ENCODE results near the gene MYOC.

The MYOC gene

GRCh38 chr1:171676823-171677222 is 24.3 kb upstream of the MYOC start:
- no peak overlapping the region for H2AFZ ChIP-seq
- TF ChIP-seq, protein P1, sequence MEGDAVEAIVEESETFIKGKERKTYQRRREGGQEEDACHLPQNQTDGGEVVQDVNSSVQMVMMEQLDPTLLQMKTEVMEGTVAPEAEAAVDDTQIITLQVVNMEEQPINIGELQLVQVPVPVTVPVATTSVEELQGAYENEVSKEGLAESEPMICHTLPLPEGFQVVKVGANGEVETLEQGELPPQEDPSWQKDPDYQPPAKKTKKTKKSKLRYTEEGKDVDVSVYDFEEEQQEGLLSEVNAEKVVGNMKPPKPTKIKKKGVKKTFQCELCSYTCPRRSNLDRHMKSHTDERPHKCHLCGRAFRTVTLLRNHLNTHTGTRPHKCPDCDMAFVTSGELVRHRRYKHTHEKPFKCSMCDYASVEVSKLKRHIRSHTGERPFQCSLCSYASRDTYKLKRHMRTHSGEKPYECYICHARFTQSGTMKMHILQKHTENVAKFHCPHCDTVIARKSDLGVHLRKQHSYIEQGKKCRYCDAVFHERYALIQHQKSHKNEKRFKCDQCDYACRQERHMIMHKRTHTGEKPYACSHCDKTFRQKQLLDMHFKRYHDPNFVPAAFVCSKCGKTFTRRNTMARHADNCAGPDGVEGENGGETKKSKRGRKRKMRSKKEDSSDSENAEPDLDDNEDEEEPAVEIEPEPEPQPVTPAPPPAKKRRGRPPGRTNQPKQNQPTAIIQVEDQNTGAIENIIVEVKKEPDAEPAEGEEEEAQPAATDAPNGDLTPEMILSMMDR (IDR thresholded peaks at IDR 0.05) = no peak
- H3K79me2 ChIP-seq = no peaks in the 10 kb centered on the region
- no peak overlapping the region for H3K27ac ChIP-seq
- no peak overlapping the region for H3K9ac ChIP-seq
- no peak overlapping the region for H3K4me2 ChIP-seq (ENCODE audit: low read length)
- H3K4me1 ChIP-seq = no peaks in the 10 kb centered on the region
- H3K9me3 ChIP-seq (ENCODE audit: control insufficient read depth, low read length) = no peaks in the 10 kb centered on the region
- no peaks in the 10 kb centered on the region for H3K27me3 ChIP-seq (ENCODE audit: control insufficient read depth, insufficient read depth, low read length)
- no peak overlapping the region for H3K4me3 ChIP-seq (ENCODE audit: low read depth, low read length)
- no peaks in the 10 kb centered on the region for H3K36me3 ChIP-seq (ENCODE audit: control insufficient read depth, insufficient read depth, low read length)

DNA sequence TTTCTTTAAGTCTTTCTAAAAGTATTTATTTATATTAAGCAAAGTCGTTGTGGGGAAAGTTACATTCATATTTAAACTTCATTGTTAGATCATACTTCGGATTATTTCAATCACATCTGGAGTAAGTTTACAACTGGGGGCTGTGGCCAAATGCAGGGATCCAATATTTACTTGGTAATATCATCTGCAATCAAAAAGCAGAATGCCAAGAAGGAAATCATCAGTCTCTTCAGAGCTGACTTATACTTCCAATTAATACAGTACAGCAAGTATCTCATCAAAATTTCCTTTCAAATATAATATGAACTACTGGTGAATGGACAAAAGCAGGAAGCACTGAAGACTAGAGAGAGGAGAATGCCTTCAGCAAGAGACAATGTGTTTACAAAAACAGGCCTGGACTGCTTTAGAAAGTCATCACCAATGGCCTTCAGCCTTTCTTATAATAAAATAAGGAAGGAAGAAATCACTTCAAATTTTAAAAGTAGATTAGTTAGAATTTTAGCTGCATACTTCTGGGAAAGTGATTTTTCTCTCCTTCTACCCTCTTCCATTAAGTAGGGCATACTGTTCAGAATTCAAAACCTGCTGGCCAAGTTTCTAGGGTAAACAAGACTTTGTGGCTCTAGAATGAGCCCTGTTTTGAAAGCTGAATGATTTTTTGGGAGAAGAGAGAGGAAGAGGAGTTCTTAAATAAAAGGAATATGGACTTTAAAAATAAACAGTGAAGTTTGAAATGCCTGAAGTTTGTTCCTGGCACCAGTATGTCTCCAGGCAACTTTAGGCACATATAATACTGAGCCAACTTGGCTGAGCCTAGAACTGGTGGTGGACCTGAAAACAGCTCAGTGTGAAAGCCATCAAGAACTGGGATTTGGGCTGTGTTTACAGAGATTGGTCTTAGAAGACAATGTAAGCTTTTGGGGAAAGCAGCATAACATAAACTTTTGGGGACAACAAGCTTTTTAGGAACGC is 22.2 kb upstream of the MYOC start:
- Histone ChIP-seq H3K9me3 (ENCODE audit: control insufficient read depth, low read length) (no peaks in the 10 kb centered on the region), H3K4me2 (ENCODE audit: low read length) (no peak overlapping the region), H3K4me1 (no peaks in the 10 kb centered on the region), H3K4me3 (ENCODE audit: low read depth, low read length) (no peak overlapping the region), H3K9ac (no peak overlapping the region), H2AFZ (no peak overlapping the region), H3K79me2 (no peaks in the 10 kb centered on the region), H3K27ac (no peak overlapping the region), H3K36me3 (ENCODE audit: control insufficient read depth, insufficient read depth, low read length) (no peaks in the 10 kb centered on the region), H3K27me3 (ENCODE audit: control insufficient read depth, insufficient read depth, low read length) (no peaks in the 10 kb centered on the region)
- TF ChIP-seq, protein P1 (IDR thresholded peaks at IDR 0.05) = no peak

DNA sequence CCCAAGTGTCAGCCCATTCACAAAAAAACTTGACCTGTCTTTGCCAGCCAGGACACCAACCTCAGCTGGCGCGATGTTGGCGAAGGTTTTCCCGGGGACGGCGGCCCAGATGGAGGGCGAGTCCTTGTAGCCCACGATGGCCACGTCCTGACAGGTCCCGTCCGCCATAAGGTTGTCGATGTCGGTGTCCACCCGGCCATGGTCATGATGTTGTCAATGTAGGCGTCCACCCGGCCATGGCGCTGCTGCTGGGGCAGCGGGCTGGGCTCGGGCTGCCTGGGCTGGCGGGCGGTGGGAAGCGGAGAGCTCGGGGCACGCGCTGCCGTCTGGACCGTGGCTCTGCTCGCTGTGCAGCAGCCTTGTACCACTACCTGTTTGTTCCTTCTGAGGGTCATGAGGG is 18.3 kb upstream of the MYOC start:
- Histone ChIP-seq H3K4me1 (no peaks in the 10 kb centered on the region), H3K27me3 (ENCODE audit: control insufficient read depth, insufficient read depth, low read length) (no peaks in the 10 kb centered on the region)

DNA sequence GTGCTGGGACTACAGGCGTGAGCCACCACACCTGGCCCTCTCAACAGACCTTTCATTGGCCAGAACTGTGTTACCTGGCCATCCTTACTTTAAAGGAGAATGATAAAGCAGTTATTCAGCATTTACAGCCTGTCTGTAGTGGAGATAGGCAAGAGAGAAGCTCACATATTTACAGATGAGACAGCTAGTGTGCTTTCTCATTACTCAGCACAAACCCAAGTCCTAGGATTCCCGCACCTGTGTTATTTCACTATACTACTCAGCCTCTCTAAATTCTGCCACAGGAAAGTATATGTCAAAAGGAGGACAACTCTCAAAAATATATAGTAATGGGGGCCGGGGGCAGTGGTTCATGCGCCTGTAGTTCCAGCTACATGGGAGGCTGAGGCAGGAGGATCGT is 15.9 kb upstream of the MYOC start:
- Histone ChIP-seq H3K4me1 (no peaks in the 10 kb centered on the region), H2AFZ (no peak overlapping the region), H3K9ac (no peak overlapping the region), H3K27me3 (ENCODE audit: control insufficient read depth, insufficient read depth, low read length) (no peaks in the 10 kb centered on the region), H3K79me2 (no peaks in the 10 kb centered on the region), H3K4me3 (ENCODE audit: low read depth, low read length) (no peak overlapping the region), H3K36me3 (ENCODE audit: control insufficient read depth, insufficient read depth, low read length) (no peaks in the 10 kb centered on the region), H3K9me3 (ENCODE audit: control insufficient read depth, low read length) (no peaks in the 10 kb centered on the region), H3K27ac (no peak overlapping the region), H3K4me2 (ENCODE audit: low read length) (no peak overlapping the region)
- TF ChIP-seq, protein P1 (IDR thresholded peaks at IDR 0.05) = no peak

More for the DNA sequence above, 18.3 kb upstream of the MYOC start:
- TF ChIP-seq, protein P1 (IDR thresholded peaks at IDR 0.05) = no peak
- Histone ChIP-seq H3K79me2 (no peaks in the 10 kb centered on the region), H3K27ac (no peak overlapping the region), H3K4me2 (ENCODE audit: low read length) (no peak overlapping the region), H3K4me3 (ENCODE audit: low read depth, low read length) (no peak overlapping the region), H3K9me3 (ENCODE audit: control insufficient read depth, low read length) (no peaks in the 10 kb centered on the region), H2AFZ (no peak overlapping the region), H3K9ac (no peak overlapping the region), H3K36me3 (ENCODE audit: control insufficient read depth, insufficient read depth, low read length) (no peaks in the 10 kb centered on the region)
